HUES6 (cell line): ENCODE data around the gene DPP9.

Source experiments
- H3K27ac ChIP-seq: 2 replicates; pipeline ENCODE4 v1.7.0; 2013; ENCODE audit warnings: low read depth, mild to moderate bottlenecking, low read length, inconsistent platforms
- H3K27me3 ChIP-seq: 2 replicates; pipeline ENCODE4 v1.6.1; 2013; ENCODE audit warnings: low read length; ENCODE audit not compliant: control insufficient read depth, insufficient read depth
- H3K36me3 ChIP-seq: 2 replicates; pipeline ENCODE4 v1.6.1; 2013; ENCODE audit warnings: low read length; ENCODE audit not compliant: control insufficient read depth, insufficient read depth
- H3K4me1 ChIP-seq: 2 replicates; pipeline ENCODE4 v1.6.1; 2013; ENCODE audit warnings: low read length; ENCODE audit not compliant: control insufficient read depth, insufficient read depth
- H3K4me3 ChIP-seq: 2 replicates; pipeline ENCODE4 v1.5.1; 2013; ENCODE audit warnings: low read depth, low read length
- H3K9ac ChIP-seq: one replicate; pipeline ENCODE4 v1.6.1; 2013; ENCODE audit warnings: mild to moderate bottlenecking, low read length
- H3K9me3 ChIP-seq: 2 replicates; pipeline ENCODE4 v1.6.1; 2013; ENCODE audit warnings: low read depth, low read length; ENCODE audit not compliant: control insufficient read depth, insufficient read depth

Gene DPP9

GRCh38 chr19:4695224-4695731 is 28.4 kb downstream of the DPP9 start:
- no peak overlapping the region for H3K27ac ChIP-seq
- H3K36me3 ChIP-seq: peaks cover 84% of the 10 kb centered on the region
- no peaks in the 10 kb centered on the region for H3K9me3 ChIP-seq
- H3K4me3 ChIP-seq: no peak overlapping the region
- no peaks in the 10 kb centered on the region for H3K4me1 ChIP-seq
- H3K9ac ChIP-seq: no peak overlapping the region
- no peaks in the 10 kb centered on the region for H3K27me3 ChIP-seq

GRCh38 chr19:4694211-4694987 is 29.2 kb downstream of the DPP9 start:
- Histone ChIP-seq H3K36me3 (peaks cover 84% of the 10 kb centered on the region), H3K9ac (no peak overlapping the region), H3K27me3 (no peaks in the 10 kb centered on the region), H3K9me3 (no peaks in the 10 kb centered on the region), H3K4me1 (no peaks in the 10 kb centered on the region), H3K27ac (no peak overlapping the region), H3K4me3 (no peak overlapping the region)

GRCh38 chr19:4693471-4694121 is 30.0 kb downstream of the DPP9 start:
- Histone ChIP-seq H3K36me3 (peaks cover 87% of the 10 kb centered on the region), H3K27me3 (no peaks in the 10 kb centered on the region), H3K4me3 (no peak overlapping the region), H3K9ac (no peak overlapping the region), H3K27ac (no peak overlapping the region), H3K4me1 (no peaks in the 10 kb centered on the region), H3K9me3 (no peaks in the 10 kb centered on the region)

- H3K9ac ChIP-seq: no peak overlapping the region
- H3K4me1 ChIP-seq: no peaks in the 10 kb centered on the region
- no peaks in the 10 kb centered on the region for H3K9me3 ChIP-seq
- H3K27ac ChIP-seq: no peak overlapping the region
- H3K4me3 ChIP-seq: no peak overlapping the region
- peaks cover 87% of the 10 kb centered on the region for H3K36me3 ChIP-seq
- H3K27me3 ChIP-seq: no peaks in the 10 kb centered on the region
Observed at GRCh38 chr19:4693078-4693350, 30.6 kb downstream of the DPP9 start.

- no peak overlapping the region for H3K27ac ChIP-seq
- H3K4me1 ChIP-seq: no peaks in the 10 kb centered on the region
Observed at GRCh38 chr19:4692251-4693077, 31.2 kb downstream of the DPP9 start.

GRCh38 chr19:4691373-4691772 is 32.3 kb downstream of the DPP9 start:
- no peak overlapping the region for H3K4me3 ChIP-seq
- peaks cover 85% of the 10 kb centered on the region for H3K36me3 ChIP-seq
- no peaks in the 10 kb centered on the region for H3K27me3 ChIP-seq
- H3K4me1 ChIP-seq: no peaks in the 10 kb centered on the region
- no peak overlapping the region for H3K27ac ChIP-seq
- H3K9me3 ChIP-seq: no peaks in the 10 kb centered on the region
- no peak overlapping the region for H3K9ac ChIP-seq

More at GRCh38 chr19:4692251-4693077, 31.2 kb downstream of the DPP9 start:
- Histone ChIP-seq H3K27me3 (no peaks in the 10 kb centered on the region), H3K9me3 (no peaks in the 10 kb centered on the region), H3K9ac (no peak overlapping the region), H3K4me3 (no peak overlapping the region), H3K36me3 (peaks cover 84% of the 10 kb centered on the region)

GRCh38 chr19:4690361-4690760 is 33.3 kb downstream of the DPP9 start:
- H3K27ac ChIP-seq: no peak overlapping the region
- no peaks in the 10 kb centered on the region for H3K27me3 ChIP-seq
- H3K4me1 ChIP-seq: no peaks in the 10 kb centered on the region
- no peak overlapping the region for H3K9ac ChIP-seq
- H3K4me3 ChIP-seq: no peak overlapping the region
- peaks cover 83% of the 10 kb centered on the region for H3K36me3 ChIP-seq
- no peaks in the 10 kb centered on the region for H3K9me3 ChIP-seq

GRCh38 chr19:4689403-4689802 is 34.2 kb downstream of the DPP9 start:
- no peaks in the 10 kb centered on the region for H3K4me1 ChIP-seq
- no peak overlapping the region for H3K27ac ChIP-seq
- H3K36me3 ChIP-seq: peaks cover 83% of the 10 kb centered on the region
- H3K9me3 ChIP-seq: no peaks in the 10 kb centered on the region
- no peak overlapping the region for H3K9ac ChIP-seq
- H3K27me3 ChIP-seq: no peaks in the 10 kb centered on the region
- no peak overlapping the region for H3K4me3 ChIP-seq

- H3K9me3 ChIP-seq: no peaks in the 10 kb centered on the region
- H3K9ac ChIP-seq: no peak overlapping the region
Observed at GRCh38 chr19:4688587-4688986, 35.1 kb downstream of the DPP9 start.

GRCh38 chr19:4687396-4687795 is 36.2 kb downstream of the DPP9 start:
- Histone ChIP-seq H3K27ac (no peak overlapping the region), H3K27me3 (no peaks in the 10 kb centered on the region), H3K9me3 (no peaks in the 10 kb centered on the region), H3K4me3 (no peak overlapping the region), H3K36me3 (peaks cover 74% of the 10 kb centered on the region), H3K4me1 (no peaks in the 10 kb centered on the region), H3K9ac (no peak overlapping the region)

More at GRCh38 chr19:4688587-4688986, 35.1 kb downstream of the DPP9 start:
- Histone ChIP-seq H3K4me3 (no peak overlapping the region), H3K27ac (no peak overlapping the region), H3K36me3 (peaks cover 82% of the 10 kb centered on the region), H3K4me1 (no peaks in the 10 kb centered on the region), H3K27me3 (no peaks in the 10 kb centered on the region)

GRCh38 chr19:4686700-4687099 is 36.9 kb downstream of the DPP9 start:
- H3K4me1 ChIP-seq: no peaks in the 10 kb centered on the region
- peaks cover 73% of the 10 kb centered on the region for H3K36me3 ChIP-seq
- no peak overlapping the region for H3K27ac ChIP-seq
- H3K27me3 ChIP-seq: no peaks in the 10 kb centered on the region
- no peak overlapping the region for H3K4me3 ChIP-seq
- no peaks in the 10 kb centered on the region for H3K9me3 ChIP-seq
- H3K9ac ChIP-seq: no peak overlapping the region
